Gastroesophageal sphincter (tissue), 3 donors: Measurements from ENCODE around the gene LRP10.

Experiments used
- CTCF ChIP-seq, 4 experiments: fragments of 200-600 bp in 2 of 4; fragments of 450-650 bp in 2 of 4; sonication (generic) in 1 of 4; IDR thresholded peaks; one replicate each; pipeline ENCODE4 v1.5.1; 2017 to 2019; ENCODE audit warnings: antibody characterized with exemption in 4 of 4, mild to moderate bottlenecking in 2 of 4, moderate library complexity in 2 of 4
- POLR2A ChIP-seq, 2 donors: fragments of 450-650 bp; IDR thresholded peaks; one replicate each; pipeline ENCODE4 v1.6.1; 2017; ENCODE audit warnings: antibody characterized with exemption in 2 of 2, mild to moderate bottlenecking in 2 of 2, moderate library complexity in 1 of 2

- TF ChIP-seq CTCF (IDR thresholded peaks at IDR 0.05) (no peak), POLR2A (IDR thresholded peaks at IDR 0.05) (no peak)
Measured at GRCh38 chr14:22897357-22897756, 25.8 kb downstream of the LRP10 start.
